ENCODE results near the gene FCRL1.

The FCRL1 gene

DNA sequence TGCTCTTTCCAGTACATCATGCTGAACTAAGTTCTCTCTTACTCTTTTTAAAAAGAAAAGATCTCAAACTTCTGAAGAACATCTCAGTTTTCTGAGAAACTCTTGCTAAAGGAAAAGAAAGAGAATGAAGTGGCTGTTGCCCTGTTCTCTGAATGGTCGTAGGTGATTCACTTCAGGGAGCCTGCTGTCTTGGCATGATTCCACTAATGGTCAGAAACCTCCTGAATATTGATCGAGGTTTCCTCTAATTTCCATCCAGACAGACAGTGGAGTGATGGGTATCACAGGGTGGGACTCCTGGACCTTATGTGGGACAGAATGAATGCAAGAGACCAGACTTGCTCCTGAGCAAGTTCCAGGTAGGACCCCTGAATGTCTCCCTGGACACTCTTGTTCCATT is 45.5 kb downstream of the FCRL1 start:
- no peaks in the 10 kb centered on the region for H3K79me2 ChIP-seq
- no peak overlapping the region for H2AFZ ChIP-seq
- no peaks in the 10 kb centered on the region for H3K27me3 ChIP-seq (ENCODE audit: control insufficient read depth, insufficient read depth, low read length)
- H3K4me3 ChIP-seq (ENCODE audit: low read depth, low read length): no peak overlapping the region
- H3K9ac ChIP-seq: no peak overlapping the region
- no peak overlapping the region for H3K4me2 ChIP-seq (ENCODE audit: low read length)
- TF ChIP-seq, protein P1, sequence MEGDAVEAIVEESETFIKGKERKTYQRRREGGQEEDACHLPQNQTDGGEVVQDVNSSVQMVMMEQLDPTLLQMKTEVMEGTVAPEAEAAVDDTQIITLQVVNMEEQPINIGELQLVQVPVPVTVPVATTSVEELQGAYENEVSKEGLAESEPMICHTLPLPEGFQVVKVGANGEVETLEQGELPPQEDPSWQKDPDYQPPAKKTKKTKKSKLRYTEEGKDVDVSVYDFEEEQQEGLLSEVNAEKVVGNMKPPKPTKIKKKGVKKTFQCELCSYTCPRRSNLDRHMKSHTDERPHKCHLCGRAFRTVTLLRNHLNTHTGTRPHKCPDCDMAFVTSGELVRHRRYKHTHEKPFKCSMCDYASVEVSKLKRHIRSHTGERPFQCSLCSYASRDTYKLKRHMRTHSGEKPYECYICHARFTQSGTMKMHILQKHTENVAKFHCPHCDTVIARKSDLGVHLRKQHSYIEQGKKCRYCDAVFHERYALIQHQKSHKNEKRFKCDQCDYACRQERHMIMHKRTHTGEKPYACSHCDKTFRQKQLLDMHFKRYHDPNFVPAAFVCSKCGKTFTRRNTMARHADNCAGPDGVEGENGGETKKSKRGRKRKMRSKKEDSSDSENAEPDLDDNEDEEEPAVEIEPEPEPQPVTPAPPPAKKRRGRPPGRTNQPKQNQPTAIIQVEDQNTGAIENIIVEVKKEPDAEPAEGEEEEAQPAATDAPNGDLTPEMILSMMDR (IDR thresholded peaks at IDR 0.05): no peak
- no peaks in the 10 kb centered on the region for H3K36me3 ChIP-seq (ENCODE audit: control insufficient read depth, insufficient read depth, low read length)
- H3K27ac ChIP-seq: no peak overlapping the region
- H3K4me1 ChIP-seq: no peaks in the 10 kb centered on the region
- no peaks in the 10 kb centered on the region for H3K9me3 ChIP-seq (ENCODE audit: control insufficient read depth, low read length)

DNA sequence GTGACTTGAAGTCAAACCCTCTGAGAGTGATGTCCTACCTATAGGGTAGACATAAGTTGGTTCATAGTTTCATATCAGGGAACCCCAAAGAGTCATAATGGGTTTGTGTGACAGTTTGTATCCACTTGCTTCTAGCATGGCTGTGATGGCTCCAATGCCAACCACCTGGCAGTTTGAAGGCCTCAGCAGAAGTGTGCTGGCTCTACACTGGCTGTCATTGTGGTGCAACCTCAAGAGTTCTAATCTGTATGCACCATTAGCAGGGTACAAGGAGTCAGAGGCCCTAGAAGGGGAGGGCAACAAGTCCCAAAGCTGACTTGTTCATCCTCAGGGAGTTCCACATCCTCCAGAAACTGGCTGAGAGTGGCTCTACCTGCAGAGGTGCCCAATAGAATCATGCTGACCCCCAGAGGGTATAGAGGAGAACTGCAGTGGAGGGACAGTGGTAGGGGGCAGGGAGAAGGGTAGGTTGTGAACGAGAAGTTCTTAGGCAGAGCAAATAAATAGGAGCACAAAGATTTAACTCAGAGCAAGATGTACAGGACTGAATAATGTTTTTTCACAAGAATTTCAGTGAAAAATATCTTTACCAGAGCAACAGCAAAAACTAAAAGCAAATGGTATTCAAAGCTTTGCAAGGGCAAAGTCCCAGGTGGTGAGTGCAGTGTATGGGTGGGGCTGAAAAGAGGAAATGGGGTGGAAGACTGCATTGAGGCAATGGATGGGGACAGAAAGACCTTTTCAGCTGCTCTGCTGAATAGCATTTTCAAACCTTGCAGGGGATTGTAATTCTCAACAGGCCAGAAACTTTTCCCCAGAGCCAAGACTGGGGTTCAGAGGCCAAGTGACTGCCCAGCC is 46.2 kb downstream of the FCRL1 start:
- Histone ChIP-seq H3K27me3 (ENCODE audit: control insufficient read depth, insufficient read depth, low read length) (no peaks in the 10 kb centered on the region), H3K27ac (no peak overlapping the region), H3K36me3 (ENCODE audit: control insufficient read depth, insufficient read depth, low read length) (no peaks in the 10 kb centered on the region), H3K4me2 (ENCODE audit: low read length) (no peak overlapping the region), H2AFZ (no peak overlapping the region), H3K9ac (no peak overlapping the region), H3K79me2 (no peaks in the 10 kb centered on the region), H3K4me3 (ENCODE audit: low read depth, low read length) (no peak overlapping the region), H3K4me1 (no peaks in the 10 kb centered on the region), H3K9me3 (ENCODE audit: control insufficient read depth, low read length) (no peaks in the 10 kb centered on the region)
- TF ChIP-seq, protein P1 (IDR thresholded peaks at IDR 0.05): no peak

DNA sequence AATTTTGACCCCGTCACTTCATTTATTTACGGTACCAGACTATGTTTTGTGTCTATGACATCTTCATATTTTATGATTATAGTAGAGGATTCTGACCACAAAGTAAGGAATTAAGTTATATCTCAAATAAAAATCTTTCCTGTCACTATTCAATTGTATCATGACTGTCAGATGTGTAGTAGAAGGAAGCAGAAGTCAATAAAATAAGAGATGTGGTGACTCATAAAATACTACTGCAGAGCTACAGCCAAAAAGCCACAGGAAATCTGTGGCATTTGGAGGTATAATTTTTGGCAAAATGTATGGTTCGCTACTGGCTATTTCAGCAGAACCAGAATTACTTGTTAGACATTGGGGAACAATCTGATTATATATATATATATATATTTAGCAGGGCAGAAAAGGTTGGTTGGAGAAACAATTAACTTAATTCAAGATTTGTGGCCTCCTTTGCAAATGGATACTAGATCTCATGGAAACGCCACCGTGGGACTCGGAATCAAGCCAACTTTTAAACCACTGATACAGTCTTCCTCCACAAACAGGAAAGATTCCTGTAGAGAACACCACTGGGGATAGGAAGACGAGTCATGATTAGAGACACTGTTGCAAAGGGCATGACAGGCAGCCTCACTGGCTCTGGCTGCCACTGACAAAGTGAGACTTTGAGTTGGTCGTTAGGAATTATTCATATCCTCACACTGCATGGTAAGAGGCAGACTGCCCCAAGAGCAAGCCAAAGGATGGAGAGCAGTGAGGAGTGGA is 48.1 kb downstream of the FCRL1 start:
- Histone ChIP-seq H2AFZ (no peak overlapping the region), H3K9me3 (ENCODE audit: control insufficient read depth, low read length) (no peaks in the 10 kb centered on the region), H3K79me2 (no peaks in the 10 kb centered on the region), H3K4me2 (ENCODE audit: low read length) (no peak overlapping the region), H3K27me3 (ENCODE audit: control insufficient read depth, insufficient read depth, low read length) (no peaks in the 10 kb centered on the region), H3K4me3 (ENCODE audit: low read depth, low read length) (no peak overlapping the region), H3K4me1 (no peaks in the 10 kb centered on the region), H3K36me3 (ENCODE audit: control insufficient read depth, insufficient read depth, low read length) (no peaks in the 10 kb centered on the region), H3K27ac (no peak overlapping the region), H3K9ac (no peak overlapping the region)
- TF ChIP-seq, protein P1 (IDR thresholded peaks at IDR 0.05): no peak

DNA sequence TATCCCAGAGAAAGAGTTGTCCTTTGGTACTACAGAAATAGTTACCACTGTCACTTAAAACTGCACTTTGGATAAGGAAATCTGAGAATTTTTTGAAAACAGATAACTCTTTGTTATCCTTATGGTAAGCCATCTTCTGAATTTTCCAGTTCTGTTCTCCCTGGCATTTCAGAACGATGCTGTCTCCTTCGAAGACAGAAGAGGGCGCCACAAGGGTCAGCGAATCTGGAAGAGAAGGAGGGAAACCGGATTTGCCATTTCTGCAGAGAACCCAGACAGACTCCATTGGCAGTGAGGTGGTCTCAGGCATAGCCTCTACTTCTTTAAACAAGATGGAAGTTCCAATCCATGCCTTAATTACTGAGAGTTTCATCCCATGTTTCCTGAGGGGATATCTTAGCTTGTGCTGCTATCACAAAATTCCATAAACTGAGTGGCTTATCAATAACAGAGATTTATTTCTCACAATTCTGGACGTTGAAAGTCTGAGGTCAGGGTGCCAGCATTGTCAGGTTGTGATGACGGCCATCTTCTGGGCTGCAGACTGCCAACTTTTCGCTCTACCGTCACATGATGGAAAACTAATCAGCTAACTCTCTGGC is 49.4 kb downstream of the FCRL1 start:
- Histone ChIP-seq H3K27me3 (ENCODE audit: control insufficient read depth, insufficient read depth, low read length) (no peaks in the 10 kb centered on the region), H3K4me2 (ENCODE audit: low read length) (no peak overlapping the region), H3K4me3 (ENCODE audit: low read depth, low read length) (no peak overlapping the region), H2AFZ (no peak overlapping the region), H3K79me2 (no peaks in the 10 kb centered on the region), H3K9me3 (ENCODE audit: control insufficient read depth, low read length) (no peaks in the 10 kb centered on the region), H3K4me1 (no peaks in the 10 kb centered on the region), H3K36me3 (ENCODE audit: control insufficient read depth, insufficient read depth, low read length) (no peaks in the 10 kb centered on the region), H3K9ac (no peak overlapping the region), H3K27ac (no peak overlapping the region)
- TF ChIP-seq, protein P1 (IDR thresholded peaks at IDR 0.05): no peak
